Stomach (tissue), 9 donors: Measurements from ENCODE around the gene CXCL17. TPM values are rescaled to one million over a fixed set of nuclear protein-coding genes. Genes with fewer than 3 reads are reported as not detected.
A peak's percentile ranks its signal among the peaks of the same experiment; 100 is the strongest.

Experiments used
- DNase-seq, 2 donors: peaks; one replicate each; pipeline versions ENCODE4 v3.0.0 to v3.0.0-alpha.2; 2013 to 2019
- H3K27ac ChIP-seq, 5 donors: fragments of 200-600 bp in 4 of 5; sonication (generic) in 4 of 5; one replicate each; pipeline ENCODE4 v1.5.1; 2013 to 2019; ENCODE audit warnings: mild to moderate bottlenecking in 1 of 5, moderate library complexity in 1 of 5
- H3K27me3 ChIP-seq, 3 donors: fragments of 200-600 bp; sonication (generic); one replicate each; pipeline ENCODE4 v1.5.1; 2017 to 2019; ENCODE audit warnings: mixed run types in 1 of 3
- H3K36me3 ChIP-seq, 4 donors: fragments of 200-600 bp; sonication (generic); 1 replicate in 3 of 4; 2 replicates in 1 of 4; pipeline ENCODE4 v1.5.1; 2016 to 2019
- H3K4me1 ChIP-seq, 4 donors: fragments of 200-600 bp; sonication (generic); one replicate each; pipeline ENCODE4 v1.5.1; 2016 to 2019
- H3K4me3 ChIP-seq, 4 donors: fragments of 200-600 bp; sonication (generic) in 3 of 4; one replicate each; pipeline ENCODE4 v1.5.1; 2016 to 2019; ENCODE audit warnings: mild to moderate bottlenecking in 1 of 4
- H3K9me3 ChIP-seq, 4 donors: fragments of 200-600 bp; sonication (generic); one replicate each; pipeline ENCODE4 v1.5.1; 2016 to 2019
- EP300 ChIP-seq: sonication (generic); formaldehyde crosslinking; IDR thresholded peaks from one replicate; pipeline ENCODE4 v1.6.1; 2017; ENCODE audit warnings: antibody characterized with exemption
- POLR2A ChIP-seq, 4 donors: fragments of 450-650 bp; IDR thresholded peaks; one replicate each; pipeline ENCODE4 v1.6.1; 2016; ENCODE audit warnings: antibody characterized with exemption in 4 of 4, control low read depth in 2 of 4, mild to moderate bottlenecking in 1 of 4, moderate library complexity in 1 of 4
- POLR2AphosphoS5 ChIP-seq, 3 donors: sonication (generic); formaldehyde crosslinking; IDR thresholded peaks; one replicate each; pipeline ENCODE4 v1.6.1; 2016; ENCODE audit warnings: antibody characterized with exemption in 3 of 3
- WGBS, 5 donors: extraction: QIAGEN DNeasy Blood & Tissue Kit in 3 of 5; methylation state at CpG; one replicate each; pipeline versions ENCODE4 v1.1.5 to v1.1.7; 2013 to 2018; 5-methylcytosine and 5-hydroxymethylcytosine counted together
- intact Hi-C: fragments of 100-400 bp; cut with DNase I; formaldehyde crosslinking; loops from one replicate; pipeline ENCODE4 v1.15.1; 2023; ENCODE audit warnings: low total_unique reads
- polyA plus RNA-seq, 3 donors: library from polyadenylated mRNA; stranded (reverse); fragments of 200-250 nt; gene quantifications; one replicate each; pipeline ENCODE4 v1.2.3, GENCODE V29; 2013
- total RNA-seq, 5 donors: library from RNA; depleted of rRNA; stranded (reverse); fragments of >200 nt; gene quantifications; one replicate each; pipeline versions ENCODE4 v1.1.0 to v1.2.3, GENCODE V29; 2014 to 2016
- TF ChIP-seq, protein P1 (sequence below), 7 experiments: fragments of 450-650 bp in 4 of 7; fragments of 200-600 bp in 3 of 7; sonication (generic) in 3 of 7; IDR thresholded peaks; one replicate each; pipeline ENCODE4 v1.5.1; 2016 to 2019; ENCODE audit warnings: antibody characterized with exemption in 7 of 7, control low read depth in 2 of 7, mild to moderate bottlenecking in 1 of 7
- donor health status: healthy with polysubstance abuse.
- donor health status: Bipolar disorder and iron deficiency.
- donor health status: healthy.

CXCL17 gene
- total and polyA plus RNA-seq, 8 donors: 7.6 to 518 (median 107) TPM; not detected in 1

DNA sequence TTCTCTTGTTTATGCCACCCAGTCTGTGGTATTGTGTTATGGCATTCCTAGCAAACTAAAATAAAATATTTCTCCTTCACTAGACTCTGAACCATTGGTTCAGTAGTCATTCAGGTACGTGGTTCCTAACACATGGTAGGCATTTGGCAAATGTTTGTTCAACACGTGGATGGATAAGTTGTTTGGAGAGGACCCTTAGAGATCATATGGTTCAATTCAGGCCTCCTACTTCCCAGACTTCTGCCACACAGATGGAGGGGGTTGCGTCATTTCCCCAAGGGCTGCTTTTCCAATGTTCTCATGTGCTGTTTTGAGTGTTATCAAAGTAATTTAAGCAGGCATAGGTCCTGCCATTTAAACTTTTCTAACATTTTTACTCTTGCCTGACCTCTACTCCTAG lies 6.7 kb downstream of the CXCL17 start:
- Histone ChIP-seq H3K4me1 (peaks cover 4 to 65% (median 39%) of the 10 kb centered on the region in 4 donors), H3K27me3 (no peaks in the 10 kb centered on the region), H3K4me3 (no peak overlapping the region), H3K27ac (no peak overlapping the region), H3K9me3 (no peaks in the 10 kb centered on the region), H3K36me3 (peaks cover 0 to 24% (median 5%) of the 10 kb centered on the region in 4 donors)
- intact Hi-C loops: no loop called here
- 51 to 73% (median 60%) methylated on average over 3 of the region's 3 CpGs for WGBS, 5 donors
- DNase-seq: no peak
- TF ChIP-seq EP300 (no peak), POLR2A (IDR thresholded peaks at IDR 0.05) (no peak), POLR2AphosphoS5 (IDR thresholded peaks at IDR 0.05) (no peak)
- TF ChIP-seq, protein P1, sequence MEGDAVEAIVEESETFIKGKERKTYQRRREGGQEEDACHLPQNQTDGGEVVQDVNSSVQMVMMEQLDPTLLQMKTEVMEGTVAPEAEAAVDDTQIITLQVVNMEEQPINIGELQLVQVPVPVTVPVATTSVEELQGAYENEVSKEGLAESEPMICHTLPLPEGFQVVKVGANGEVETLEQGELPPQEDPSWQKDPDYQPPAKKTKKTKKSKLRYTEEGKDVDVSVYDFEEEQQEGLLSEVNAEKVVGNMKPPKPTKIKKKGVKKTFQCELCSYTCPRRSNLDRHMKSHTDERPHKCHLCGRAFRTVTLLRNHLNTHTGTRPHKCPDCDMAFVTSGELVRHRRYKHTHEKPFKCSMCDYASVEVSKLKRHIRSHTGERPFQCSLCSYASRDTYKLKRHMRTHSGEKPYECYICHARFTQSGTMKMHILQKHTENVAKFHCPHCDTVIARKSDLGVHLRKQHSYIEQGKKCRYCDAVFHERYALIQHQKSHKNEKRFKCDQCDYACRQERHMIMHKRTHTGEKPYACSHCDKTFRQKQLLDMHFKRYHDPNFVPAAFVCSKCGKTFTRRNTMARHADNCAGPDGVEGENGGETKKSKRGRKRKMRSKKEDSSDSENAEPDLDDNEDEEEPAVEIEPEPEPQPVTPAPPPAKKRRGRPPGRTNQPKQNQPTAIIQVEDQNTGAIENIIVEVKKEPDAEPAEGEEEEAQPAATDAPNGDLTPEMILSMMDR (IDR thresholded peaks at IDR 0.05): no peak

- Histone ChIP-seq H3K4me3 (no peak overlapping the region), H3K36me3 (peaks cover 0 to 31% (median 7%) of the 10 kb centered on the region in 4 donors), H3K27ac (no peak overlapping the region), H3K27me3 (no peaks in the 10 kb centered on the region), H3K4me1 (peaks cover 4 to 58% (median 33%) of the 10 kb centered on the region in 4 donors), H3K9me3 (no peaks in the 10 kb centered on the region)
- intact Hi-C loops: no loop called here
- 89 to 96% (median 95%) methylated on average over 6 of the region's 6 CpGs for WGBS, 5 donors
- TF ChIP-seq, protein P1 (IDR thresholded peaks at IDR 0.05): no peak
- no peak for TF ChIP-seq POLR2AphosphoS5 (IDR thresholded peaks at IDR 0.05)
- TF ChIP-seq EP300: no peak
- TF ChIP-seq POLR2A (IDR thresholded peaks at IDR 0.05): no peak
- DNase-seq: no peak
These were observed 7.4 kb downstream of the CXCL17 start for GRCh38 chr19:42435316-42435715.

DNA sequence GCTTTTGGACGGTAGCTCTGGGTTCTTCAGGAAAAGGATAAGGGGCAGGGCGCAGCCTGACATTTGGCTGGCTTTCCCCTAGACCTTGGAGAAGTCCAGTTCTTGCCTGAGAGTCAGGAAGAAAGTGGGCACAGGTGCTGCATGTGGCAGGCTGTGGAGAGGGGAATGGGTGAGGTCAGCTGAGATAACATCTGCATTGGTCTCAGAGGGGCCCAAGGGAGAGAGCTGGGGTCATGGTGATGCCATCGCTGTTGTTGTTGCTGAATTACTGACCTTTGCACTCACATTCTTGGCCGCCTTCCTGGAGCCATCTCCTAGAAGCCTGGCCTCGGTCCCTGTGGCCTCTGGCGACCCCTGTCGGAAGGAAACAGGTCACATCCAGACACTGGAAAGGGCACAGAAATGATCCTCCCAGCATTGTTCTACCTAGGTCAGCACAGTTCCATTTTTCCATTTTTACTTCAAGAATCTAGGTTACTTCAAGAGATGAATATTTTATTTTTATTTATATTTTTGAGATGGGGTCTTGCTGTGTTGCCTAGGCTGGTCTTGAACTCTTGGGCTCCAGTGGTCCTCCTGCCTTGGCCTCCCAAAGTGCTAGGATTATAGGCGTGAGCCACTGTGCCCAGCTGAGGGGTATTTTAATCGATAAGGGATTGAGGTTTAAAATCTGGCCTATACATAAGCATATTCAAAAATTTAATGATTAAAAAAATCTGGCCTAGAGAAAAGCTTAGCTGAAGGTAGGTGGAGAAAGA lies 9.1 kb downstream of the CXCL17 start:
- H3K4me1 ChIP-seq: peaks cover 4 to 44% (median 23%) of the 10 kb centered on the region in 4 donors
- TF ChIP-seq, protein P1 (IDR thresholded peaks at IDR 0.05): peak in 3 of 7 experiments; percentile 34 to 56 (median 35)
- TF ChIP-seq POLR2AphosphoS5 (IDR thresholded peaks at IDR 0.05) (peak in 1 of 3 donors; percentile 37), POLR2A (IDR thresholded peaks at IDR 0.05) (no peak), EP300 (no peak)
- no peaks in the 10 kb centered on the region for H3K27me3 ChIP-seq
- 35 to 40% (median 37%) methylated on average over 9 of the region's 9 CpGs for WGBS, 5 donors
- peaks cover 0 to 46% (median 12%) of the 10 kb centered on the region in 4 donors for H3K36me3 ChIP-seq
- peak; percentile 80 to 89 for DNase-seq
- H3K4me3 ChIP-seq: no peak overlapping the region
- H3K9me3 ChIP-seq: no peaks in the 10 kb centered on the region
- intact Hi-C loops: no loop called here
- peak overlapping the region in 3 of 5 donors; percentile 6 to 26 (median 19) for H3K27ac ChIP-seq

GRCh38 chr19:42431486-42431885 lies 11.3 kb downstream of the CXCL17 start:
- 88 to 96% (median 91%) methylated on average over 1 of the region's 1 CpG for WGBS, 5 donors
- Histone ChIP-seq H3K36me3 (peaks cover 0 to 64% (median 22%) of the 10 kb centered on the region in 4 donors), H3K27me3 (no peaks in the 10 kb centered on the region), H3K4me3 (no peak overlapping the region), H3K27ac (no peak overlapping the region), H3K4me1 (peaks cover 4 to 31% (median 18%) of the 10 kb centered on the region in 4 donors), H3K9me3 (no peaks in the 10 kb centered on the region)
- intact Hi-C loops: no loop called here
- TF ChIP-seq EP300 (no peak), POLR2AphosphoS5 (IDR thresholded peaks at IDR 0.05) (no peak), POLR2A (IDR thresholded peaks at IDR 0.05) (no peak)
- TF ChIP-seq, protein P1 (IDR thresholded peaks at IDR 0.05): no peak
- no peak for DNase-seq
